Endothelial cell of umbilical vein (primary cell): ENCODE measurements around the gene PBX3.

Experiments
- EZH2 ChIP-seq: IDR thresholded peaks from 2 replicates; pipeline ENCODE4 v1.6.1; 2012; ENCODE audit warnings: borderline replicate concordance, low read depth, mild to moderate bottlenecking, moderate library complexity, low read length, inconsistent platforms; ENCODE audit not compliant: severe bottlenecking
- JUN ChIP-seq: IDR thresholded peaks from 2 replicates; pipeline ENCODE4 v1.6.1; 2011; ENCODE audit warnings: borderline replicate concordance, low read depth; ENCODE audit not compliant: insufficient read length, insufficient read depth
- MYC ChIP-seq: IDR thresholded peaks from one replicate; pipeline ENCODE4 v1.6.1; 2011; ENCODE audit warnings: mild to moderate bottlenecking, low read depth, low read length
- POLR2A ChIP-seq: IDR thresholded peaks from 2 replicates; pipeline ENCODE4 v1.6.1; 2012; ENCODE audit warnings: low read depth, mild to moderate bottlenecking, control low read depth, low read length
- POLR2AphosphoS5 ChIP-seq: IDR thresholded peaks from 2 replicates; pipeline ENCODE4 v1.6.1; 2012; ENCODE audit warnings: low read depth, mild to moderate bottlenecking, control low read depth, low read length, moderate library complexity; ENCODE audit not compliant: insufficient read depth
- TF ChIP-seq, protein P1 (sequence below), 2 donors: IDR thresholded peaks; 1 replicate in 1 of 2; 2 replicates in 1 of 2; pipeline ENCODE4 v1.5.1; 2011; ENCODE audit warnings: low read length in 2 of 2, mild to moderate bottlenecking in 2 of 2, moderate library complexity in 2 of 2, control low read depth in 1 of 2, inconsistent platforms in 1 of 2, low read depth in 1 of 2; ENCODE audit not compliant: insufficient read depth in 1 of 2; ENCODE audit errors: extremely low read depth in 1 of 2

- TF ChIP-seq, protein P1, sequence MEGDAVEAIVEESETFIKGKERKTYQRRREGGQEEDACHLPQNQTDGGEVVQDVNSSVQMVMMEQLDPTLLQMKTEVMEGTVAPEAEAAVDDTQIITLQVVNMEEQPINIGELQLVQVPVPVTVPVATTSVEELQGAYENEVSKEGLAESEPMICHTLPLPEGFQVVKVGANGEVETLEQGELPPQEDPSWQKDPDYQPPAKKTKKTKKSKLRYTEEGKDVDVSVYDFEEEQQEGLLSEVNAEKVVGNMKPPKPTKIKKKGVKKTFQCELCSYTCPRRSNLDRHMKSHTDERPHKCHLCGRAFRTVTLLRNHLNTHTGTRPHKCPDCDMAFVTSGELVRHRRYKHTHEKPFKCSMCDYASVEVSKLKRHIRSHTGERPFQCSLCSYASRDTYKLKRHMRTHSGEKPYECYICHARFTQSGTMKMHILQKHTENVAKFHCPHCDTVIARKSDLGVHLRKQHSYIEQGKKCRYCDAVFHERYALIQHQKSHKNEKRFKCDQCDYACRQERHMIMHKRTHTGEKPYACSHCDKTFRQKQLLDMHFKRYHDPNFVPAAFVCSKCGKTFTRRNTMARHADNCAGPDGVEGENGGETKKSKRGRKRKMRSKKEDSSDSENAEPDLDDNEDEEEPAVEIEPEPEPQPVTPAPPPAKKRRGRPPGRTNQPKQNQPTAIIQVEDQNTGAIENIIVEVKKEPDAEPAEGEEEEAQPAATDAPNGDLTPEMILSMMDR (IDR thresholded peaks at IDR 0.05; ENCODE audit: extremely low read depth in 1 of 2, insufficient read depth in 1 of 2, low read depth in 1 of 2, low read length in 2 of 2), result no peak
- TF ChIP-seq POLR2AphosphoS5 (no peak), EZH2 (no peak), POLR2A (no peak), JUN (no peak), MYC (no peak)
Observed at GRCh38 chr9:125999504-125999881, 252.3 kb downstream of the PBX3 start.
